ENCODE data around the gene RHOXF1.
"Not testable (repeated sequence)": the region's sequence is repeated elsewhere in the genome, so short reads cannot be mapped to it uniquely, and the experiment has no call there.

Gene RHOXF1

DNA sequence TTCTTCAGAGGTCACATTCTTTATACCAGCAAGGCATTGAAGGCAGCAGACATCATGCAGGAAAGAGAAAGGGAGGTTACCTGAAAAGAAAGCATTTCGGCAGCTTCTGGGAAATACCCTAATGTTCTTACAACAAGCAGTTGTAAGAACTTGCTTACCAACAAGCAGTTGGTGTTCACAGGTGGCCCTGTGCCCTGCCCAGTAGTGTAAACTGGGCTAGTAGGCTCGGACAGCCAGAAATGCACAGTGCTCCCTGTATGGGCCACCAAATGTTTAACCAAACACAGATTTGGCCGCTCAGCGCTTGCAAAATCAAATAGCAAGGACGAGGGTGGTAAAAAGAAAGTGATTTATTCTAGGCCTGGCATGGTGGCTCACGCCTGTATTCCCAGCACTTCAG, 20.4 kb upstream of the RHOXF1 start:
- no peak for TF ChIP-seq EZH2 (IDR thresholded peaks at IDR 0.05; ENCODE audit: borderline replicate concordance, low read length)
- TF ChIP-seq, protein P1, sequence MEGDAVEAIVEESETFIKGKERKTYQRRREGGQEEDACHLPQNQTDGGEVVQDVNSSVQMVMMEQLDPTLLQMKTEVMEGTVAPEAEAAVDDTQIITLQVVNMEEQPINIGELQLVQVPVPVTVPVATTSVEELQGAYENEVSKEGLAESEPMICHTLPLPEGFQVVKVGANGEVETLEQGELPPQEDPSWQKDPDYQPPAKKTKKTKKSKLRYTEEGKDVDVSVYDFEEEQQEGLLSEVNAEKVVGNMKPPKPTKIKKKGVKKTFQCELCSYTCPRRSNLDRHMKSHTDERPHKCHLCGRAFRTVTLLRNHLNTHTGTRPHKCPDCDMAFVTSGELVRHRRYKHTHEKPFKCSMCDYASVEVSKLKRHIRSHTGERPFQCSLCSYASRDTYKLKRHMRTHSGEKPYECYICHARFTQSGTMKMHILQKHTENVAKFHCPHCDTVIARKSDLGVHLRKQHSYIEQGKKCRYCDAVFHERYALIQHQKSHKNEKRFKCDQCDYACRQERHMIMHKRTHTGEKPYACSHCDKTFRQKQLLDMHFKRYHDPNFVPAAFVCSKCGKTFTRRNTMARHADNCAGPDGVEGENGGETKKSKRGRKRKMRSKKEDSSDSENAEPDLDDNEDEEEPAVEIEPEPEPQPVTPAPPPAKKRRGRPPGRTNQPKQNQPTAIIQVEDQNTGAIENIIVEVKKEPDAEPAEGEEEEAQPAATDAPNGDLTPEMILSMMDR (IDR thresholded peaks at IDR 0.05; ENCODE audit: low read length) = no peak
- no peaks in the 10 kb centered on the region for H3K9me2 ChIP-seq (ENCODE audit: low read depth, low read length)

DNA sequence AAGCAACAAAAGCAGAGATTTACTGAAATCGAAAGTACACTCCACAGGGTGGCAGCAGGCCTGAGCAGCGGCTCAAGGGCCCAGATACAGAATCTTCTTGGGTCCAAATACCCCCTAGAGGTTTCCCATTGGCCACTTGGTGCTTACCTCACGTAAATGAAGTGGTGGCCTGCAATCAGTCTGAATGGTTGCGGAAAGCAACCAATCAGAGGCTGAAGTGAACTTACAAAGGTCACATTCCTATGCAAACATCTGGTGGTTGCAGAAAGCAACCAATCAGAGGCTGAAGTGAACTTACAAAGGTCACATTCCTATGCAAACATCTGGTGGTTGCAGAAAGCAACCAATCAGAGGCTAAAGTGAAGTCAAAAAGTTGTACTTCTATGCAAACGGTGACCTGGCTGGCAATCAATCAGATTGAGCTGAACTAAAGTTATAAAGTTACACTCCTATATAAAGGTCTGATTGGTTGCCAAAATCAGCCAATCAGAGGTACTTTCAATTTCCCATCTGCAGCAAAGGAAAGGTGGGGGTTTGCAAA, 12.7 kb upstream of the RHOXF1 start:
- not testable (repeated sequence) for H3K4me3 ChIP-seq (ENCODE audit: low read depth, low read length, poor library complexity, severe bottlenecking)

More for the DNA sequence above, 20.4 kb upstream of the RHOXF1 start:
- Histone ChIP-seq H4K20me1 (ENCODE audit: insufficient read depth, low read length) (no peaks in the 10 kb centered on the region), H3K4me1 (ENCODE audit: insufficient read depth, low read length, severe bottlenecking) (no peaks in the 10 kb centered on the region), H2AFZ (ENCODE audit: low read length) (no peak overlapping the region), H3K27me3 (ENCODE audit: insufficient read depth, low read length) (no peaks in the 10 kb centered on the region), H3K9me3 (ENCODE audit: low read length) (no peaks in the 10 kb centered on the region), H3K36me3 (ENCODE audit: insufficient read depth, low read length) (no peaks in the 10 kb centered on the region), H3K9ac (ENCODE audit: low read length) (no peak overlapping the region), H3F3A (ENCODE audit: insufficient read depth, low read length) (no peaks in the 10 kb centered on the region), H3K4me3 (ENCODE audit: low read depth, low read length, poor library complexity, severe bottlenecking) (no peak overlapping the region), H3K4me2 (ENCODE audit: low read length) (no peak overlapping the region), H3K27ac (ENCODE audit: low read depth, low read length, poor library complexity, severe bottlenecking) (no peak overlapping the region), H3K79me2 (ENCODE audit: insufficient read depth, low read length) (no peaks in the 10 kb centered on the region)

DNA sequence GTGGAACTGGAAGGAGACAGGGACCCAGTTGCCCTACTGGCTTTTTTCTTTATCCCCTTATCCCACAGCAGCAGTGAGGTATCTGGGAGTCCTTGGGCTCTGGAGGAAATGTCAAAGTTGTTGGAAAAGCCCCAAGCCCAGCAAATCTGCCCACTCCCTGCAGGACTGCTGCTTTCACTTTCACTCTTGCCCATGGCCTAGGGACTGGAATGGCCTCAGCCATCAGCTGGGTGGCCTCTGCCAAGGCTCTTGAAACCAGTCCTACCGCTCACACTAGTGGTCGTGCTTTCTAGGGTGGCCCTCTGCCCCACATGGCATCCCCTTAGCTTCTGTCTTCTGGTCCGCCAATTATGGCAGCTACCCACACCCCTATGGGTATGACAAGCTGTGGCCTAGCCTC, 9.7 kb upstream of the RHOXF1 start:
- Histone ChIP-seq H3K9me2 (ENCODE audit: low read depth, low read length) (no peaks in the 10 kb centered on the region), H4K20me1 (ENCODE audit: insufficient read depth, low read length) (no peaks in the 10 kb centered on the region), H3K4me2 (ENCODE audit: low read length) (no peak overlapping the region), H3F3A (ENCODE audit: insufficient read depth, low read length) (no peaks in the 10 kb centered on the region), H3K4me3 (ENCODE audit: low read depth, low read length, poor library complexity, severe bottlenecking) (no peak overlapping the region), H3K9me3 (ENCODE audit: low read length) (no peaks in the 10 kb centered on the region), H3K4me1 (ENCODE audit: insufficient read depth, low read length, severe bottlenecking) (no peaks in the 10 kb centered on the region), H3K9ac (ENCODE audit: low read length) (no peak overlapping the region), H2AFZ (ENCODE audit: low read length) (no peak overlapping the region), H3K27me3 (ENCODE audit: insufficient read depth, low read length) (no peaks in the 10 kb centered on the region), H3K79me2 (ENCODE audit: insufficient read depth, low read length) (no peaks in the 10 kb centered on the region), H3K27ac (ENCODE audit: low read depth, low read length, poor library complexity, severe bottlenecking) (no peak overlapping the region), H3K36me3 (ENCODE audit: insufficient read depth, low read length) (no peaks in the 10 kb centered on the region)
- TF ChIP-seq EZH2 (IDR thresholded peaks at IDR 0.05; ENCODE audit: borderline replicate concordance, low read length) = no peak
- TF ChIP-seq, protein P1 (IDR thresholded peaks at IDR 0.05; ENCODE audit: low read length) = no peak

More for the DNA sequence above, 12.7 kb upstream of the RHOXF1 start:
- not testable (repeated sequence) for H3F3A ChIP-seq (ENCODE audit: insufficient read depth, low read length); H3K4me1 ChIP-seq (ENCODE audit: insufficient read depth, low read length, severe bottlenecking); H3K9ac ChIP-seq (ENCODE audit: low read length); H3K36me3 ChIP-seq (ENCODE audit: insufficient read depth, low read length); H2AFZ ChIP-seq (ENCODE audit: low read length); H3K9me3 ChIP-seq (ENCODE audit: low read length); H4K20me1 ChIP-seq (ENCODE audit: insufficient read depth, low read length); H3K4me2 ChIP-seq (ENCODE audit: low read length); H3K27ac ChIP-seq (ENCODE audit: low read depth, low read length, poor library complexity, severe bottlenecking); H3K9me2 ChIP-seq (ENCODE audit: low read depth, low read length); H3K79me2 ChIP-seq (ENCODE audit: insufficient read depth, low read length); H3K27me3 ChIP-seq (ENCODE audit: insufficient read depth, low read length)

DNA sequence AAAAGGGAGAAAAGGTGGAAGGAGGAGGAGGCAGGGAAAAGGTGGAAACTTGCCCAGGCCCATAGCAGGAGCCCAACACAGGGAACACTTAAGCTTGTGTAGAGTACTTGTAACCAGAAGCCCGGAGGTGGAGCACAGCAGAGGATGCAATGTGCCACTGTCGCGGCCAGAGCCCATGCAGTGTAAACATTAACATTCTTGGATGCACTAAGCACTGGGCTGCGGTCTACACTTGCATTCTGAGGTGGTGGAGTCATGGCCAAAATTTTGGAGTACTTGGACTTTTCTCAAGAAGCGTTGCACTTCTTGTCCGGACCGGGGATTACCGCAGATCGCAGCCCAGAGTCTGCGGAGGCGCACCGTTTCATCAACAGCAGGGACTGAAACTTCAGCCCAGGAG, 4.5 kb upstream of the RHOXF1 start:
- no peaks in the 10 kb centered on the region for H3K4me1 ChIP-seq (ENCODE audit: insufficient read depth, low read length, severe bottlenecking)
- H3F3A ChIP-seq (ENCODE audit: insufficient read depth, low read length) = no peaks in the 10 kb centered on the region
- H2AFZ ChIP-seq (ENCODE audit: low read length) = no peak overlapping the region
- no peak overlapping the region for H3K4me3 ChIP-seq (ENCODE audit: low read depth, low read length, poor library complexity, severe bottlenecking)
- H3K9me2 ChIP-seq (ENCODE audit: low read depth, low read length) = no peaks in the 10 kb centered on the region
- H3K79me2 ChIP-seq (ENCODE audit: insufficient read depth, low read length) = no peaks in the 10 kb centered on the region
- no peaks in the 10 kb centered on the region for H4K20me1 ChIP-seq (ENCODE audit: insufficient read depth, low read length)
- no peaks in the 10 kb centered on the region for H3K36me3 ChIP-seq (ENCODE audit: insufficient read depth, low read length)
- no peak overlapping the region for H3K4me2 ChIP-seq (ENCODE audit: low read length)
- TF ChIP-seq, protein P1 (IDR thresholded peaks at IDR 0.05; ENCODE audit: low read length) = no peak
- no peak for TF ChIP-seq EZH2 (IDR thresholded peaks at IDR 0.05; ENCODE audit: borderline replicate concordance, low read length)
- H3K9me3 ChIP-seq (ENCODE audit: low read length) = no peaks in the 10 kb centered on the region
- H3K9ac ChIP-seq (ENCODE audit: low read length) = no peak overlapping the region
- no peak overlapping the region for H3K27ac ChIP-seq (ENCODE audit: low read depth, low read length, poor library complexity, severe bottlenecking)
- H3K27me3 ChIP-seq (ENCODE audit: insufficient read depth, low read length) = no peaks in the 10 kb centered on the region
